HG03354 (cell line): ENCODE results near the gene NTRK1.
A peak's percentile ranks its signal among the peaks of the same experiment; 100 is the strongest.

Experiments
- ATAC-seq: cut with Tn5 transposase; IDR thresholded peaks from one replicate; pipeline ENCODE4 v1.9.1; 2021; ENCODE audit warnings: mild to moderate bottlenecking; ENCODE audit not compliant: unreplicated experiment, poor library complexity, severe bottlenecking

Gene NTRK1

DNA sequence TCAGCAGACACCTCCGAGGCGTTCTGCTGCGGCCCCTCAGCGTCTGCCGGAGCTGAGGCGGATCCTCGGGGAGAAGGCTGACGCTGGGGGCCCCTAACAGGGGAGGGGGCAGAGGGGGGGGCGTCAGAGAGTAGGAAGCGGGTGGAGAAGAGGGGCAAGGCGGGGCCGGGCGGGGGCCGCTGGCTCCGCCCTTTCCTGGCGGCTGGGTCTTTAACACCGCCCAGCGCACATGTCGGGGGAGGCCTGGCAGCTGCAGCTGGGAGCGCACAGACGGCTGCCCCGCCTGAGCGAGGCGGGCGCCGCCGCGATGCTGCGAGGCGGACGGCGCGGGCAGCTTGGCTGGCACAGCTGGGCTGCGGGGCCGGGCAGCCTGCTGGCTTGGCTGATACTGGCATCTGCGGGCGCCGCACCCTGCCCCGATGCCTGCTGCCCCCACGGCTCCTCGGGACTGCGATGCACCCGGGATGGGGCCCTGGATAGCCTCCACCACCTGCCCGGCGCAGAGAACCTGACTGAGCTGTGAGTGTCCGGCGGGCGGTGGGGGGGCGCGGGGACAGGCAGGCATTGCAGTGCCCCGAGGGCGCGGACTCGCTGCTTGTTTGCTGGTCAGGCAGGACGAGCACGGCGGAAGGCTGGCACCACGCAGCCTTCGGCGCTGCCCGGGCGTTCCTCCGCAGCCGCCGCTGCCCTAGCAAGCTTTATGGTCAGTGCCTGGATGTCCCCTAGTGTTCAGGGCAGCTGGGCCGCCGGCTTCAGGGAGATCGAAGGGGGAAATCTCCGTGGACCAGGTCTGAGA lies at the start of gene NTRK1:
NTRK1 (plus strand) TSS at position 238 of the 796 bp plus-strand sequence; CDS start at position 308, 70 bp downstream.
- ATAC-seq = no peak

DNA sequence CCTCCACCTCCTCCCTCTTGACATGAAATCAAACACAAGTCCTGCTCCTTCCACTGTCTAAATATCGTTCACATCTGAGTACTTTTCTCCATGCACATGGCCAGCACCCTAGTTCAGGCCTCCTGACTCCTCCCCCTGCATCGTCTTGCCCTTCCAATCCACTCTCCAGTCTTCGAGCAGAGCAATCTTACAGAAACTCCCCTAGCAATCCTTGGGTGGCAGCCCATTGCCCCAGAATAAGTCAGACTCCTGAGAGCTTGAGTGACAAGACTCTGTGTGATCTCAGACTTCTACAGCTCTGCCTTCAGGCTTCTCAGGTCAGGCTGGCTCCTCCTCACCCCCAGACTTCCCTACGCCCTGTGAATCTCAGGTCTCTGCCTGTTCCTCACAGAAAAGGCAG lies 49.5 kb upstream of the NTRK1 start:
- no peak for ATAC-seq

DNA sequence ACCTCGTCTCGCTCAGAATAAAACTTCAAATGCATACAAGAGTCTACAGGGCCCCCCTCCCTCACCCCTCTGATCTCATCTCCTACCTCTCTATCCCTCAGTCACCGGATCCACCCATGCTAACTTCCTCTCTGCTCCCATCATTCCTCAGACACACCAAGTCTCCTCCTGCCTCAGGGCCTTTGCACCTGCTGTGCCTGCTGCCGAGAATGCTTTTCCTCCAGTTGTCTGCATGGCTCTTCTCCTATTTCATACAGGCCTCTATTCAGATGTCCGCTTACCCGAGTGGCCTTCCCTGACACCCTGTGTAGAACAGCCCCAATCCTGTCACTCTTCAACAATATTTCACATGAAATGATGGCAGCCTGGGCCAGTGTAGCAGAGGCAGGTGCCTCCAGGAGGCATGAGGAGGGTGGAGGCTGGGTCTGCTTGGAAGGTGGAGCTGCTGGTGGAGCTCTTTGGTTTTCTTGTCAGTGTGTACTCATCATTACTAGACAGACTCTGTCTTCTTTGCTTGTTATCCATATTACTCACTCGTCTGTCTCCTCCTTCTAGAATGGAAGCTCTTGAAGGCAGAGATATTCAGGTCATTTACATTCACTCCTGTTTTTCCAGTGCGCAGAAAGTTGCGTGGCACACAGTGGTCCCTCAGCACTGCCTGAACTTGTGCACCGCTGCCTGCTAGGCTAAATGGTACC lies 48.2 kb upstream of the NTRK1 start:
- ATAC-seq = no peak

DNA sequence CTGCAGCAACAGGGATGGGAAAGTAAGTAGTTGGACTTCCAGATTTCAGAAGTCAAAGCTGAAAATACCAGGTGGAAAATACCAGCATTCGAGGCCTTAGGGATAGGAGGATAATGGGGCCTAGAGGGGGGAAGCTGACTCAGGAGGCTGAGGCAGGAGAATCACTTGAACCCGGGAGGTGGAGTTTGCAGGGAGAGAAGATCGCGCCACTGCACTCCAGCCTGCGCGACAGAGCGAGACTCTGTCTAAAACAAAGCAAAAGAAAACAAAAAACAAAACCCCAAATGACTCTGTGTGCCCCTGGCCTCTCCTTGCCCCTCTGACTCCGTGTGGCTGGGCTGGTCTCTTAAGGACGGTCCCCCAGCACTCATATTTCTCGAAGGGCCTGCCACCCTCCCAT lies 47.4 kb upstream of the NTRK1 start:
- no peak for ATAC-seq

DNA sequence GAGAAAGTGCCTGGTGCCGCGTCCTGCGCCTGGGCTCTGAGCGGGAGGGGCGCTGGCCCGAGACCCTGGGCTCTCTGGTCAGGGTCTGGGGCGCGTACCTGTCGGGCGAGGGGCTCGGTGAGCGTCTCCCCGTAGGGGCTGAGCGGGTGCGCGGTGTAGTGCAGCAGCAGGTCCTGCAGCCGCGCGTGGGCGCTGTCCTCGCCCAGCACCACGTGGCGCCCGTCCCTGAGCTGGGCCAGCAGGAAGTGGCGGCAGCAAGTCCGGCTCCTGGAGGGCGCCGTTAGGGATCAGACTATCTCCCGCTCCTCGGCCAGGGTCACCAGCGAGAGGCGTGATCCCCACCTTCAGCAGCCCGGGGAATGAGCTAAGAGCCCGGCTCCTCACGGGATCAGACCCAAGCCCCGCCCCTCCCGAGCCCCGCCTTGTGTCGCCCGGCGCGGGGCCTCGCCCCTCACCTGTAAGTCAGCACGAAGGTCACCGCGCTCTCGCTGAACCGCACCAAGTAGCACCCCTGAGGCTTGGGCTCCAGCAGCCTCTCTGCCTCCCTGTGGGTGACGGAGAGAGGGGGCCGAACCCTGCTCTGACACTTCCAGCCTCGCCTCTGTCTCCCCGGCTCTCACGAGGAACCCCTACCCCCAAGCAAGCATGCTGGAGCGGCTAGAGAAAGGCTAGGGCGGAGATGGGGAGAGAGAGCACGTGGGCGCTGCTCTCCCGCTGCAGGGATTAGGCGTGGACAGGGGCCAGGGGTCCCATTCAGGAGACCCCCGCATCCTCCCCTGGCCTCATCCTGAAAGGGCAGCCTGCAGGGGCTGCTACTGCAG lies 46.7 kb upstream of the NTRK1 start:
- ATAC-seq = peak; percentile 48

DNA sequence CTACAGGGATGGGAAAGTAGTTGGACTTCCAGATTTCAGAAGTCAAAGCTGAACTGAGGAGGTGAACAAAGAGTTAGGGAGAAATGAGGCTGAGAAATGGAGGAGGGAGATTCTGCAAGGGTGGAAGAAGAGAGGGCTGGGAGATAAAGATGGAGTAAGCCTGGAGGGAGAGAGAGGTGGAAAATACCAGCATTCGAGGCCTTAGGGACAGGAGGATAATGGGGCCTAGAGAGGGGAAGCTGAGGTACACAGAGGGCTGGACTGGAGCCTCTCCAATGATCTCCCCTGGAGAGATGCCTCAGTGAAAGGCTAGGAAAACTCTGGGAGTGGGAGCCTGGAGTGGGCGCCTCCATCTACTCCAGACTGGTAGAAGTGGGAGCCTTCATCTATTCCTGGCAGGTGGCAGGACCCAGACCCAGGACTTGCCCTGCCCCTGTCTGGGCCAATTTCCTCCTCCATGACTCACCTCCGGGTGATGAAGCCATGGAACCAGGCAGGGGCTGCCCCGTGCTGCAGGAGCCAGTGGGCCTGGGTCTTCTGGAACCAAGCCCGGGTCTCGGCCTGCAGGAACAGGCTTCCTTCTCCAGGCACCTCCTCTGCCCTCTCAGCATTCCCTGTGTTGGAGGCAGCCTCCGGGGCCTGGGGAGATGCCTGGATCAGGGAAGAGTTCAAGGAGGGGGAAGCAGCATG lies 45.9 kb upstream of the NTRK1 start:
- no peak for ATAC-seq

DNA sequence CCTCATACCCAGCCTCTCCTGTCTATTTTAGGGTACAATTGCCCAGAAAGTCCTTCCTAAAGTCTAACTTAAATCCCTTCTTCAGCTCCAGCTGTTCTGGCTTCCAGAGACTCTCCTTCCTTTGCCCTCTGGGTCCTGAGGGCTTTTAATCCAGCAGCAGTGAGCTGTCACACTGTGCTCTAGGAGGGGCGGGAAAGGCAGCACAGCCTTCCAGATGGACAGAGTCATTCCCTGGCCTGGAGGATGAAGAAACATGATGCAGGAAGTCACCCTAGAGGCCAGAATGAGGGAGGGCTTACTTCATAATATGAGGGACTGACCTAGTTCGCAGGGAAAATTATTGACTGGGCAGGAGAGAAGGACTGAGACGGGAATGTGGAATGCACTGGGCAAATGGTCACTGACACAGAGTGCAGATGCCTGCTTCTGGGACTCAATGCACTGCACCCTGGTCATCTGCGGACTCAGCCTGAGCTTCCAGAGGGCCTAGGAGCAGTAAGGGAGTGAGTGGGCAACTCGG lies 45.3 kb upstream of the NTRK1 start:
- ATAC-seq = no peak

DNA sequence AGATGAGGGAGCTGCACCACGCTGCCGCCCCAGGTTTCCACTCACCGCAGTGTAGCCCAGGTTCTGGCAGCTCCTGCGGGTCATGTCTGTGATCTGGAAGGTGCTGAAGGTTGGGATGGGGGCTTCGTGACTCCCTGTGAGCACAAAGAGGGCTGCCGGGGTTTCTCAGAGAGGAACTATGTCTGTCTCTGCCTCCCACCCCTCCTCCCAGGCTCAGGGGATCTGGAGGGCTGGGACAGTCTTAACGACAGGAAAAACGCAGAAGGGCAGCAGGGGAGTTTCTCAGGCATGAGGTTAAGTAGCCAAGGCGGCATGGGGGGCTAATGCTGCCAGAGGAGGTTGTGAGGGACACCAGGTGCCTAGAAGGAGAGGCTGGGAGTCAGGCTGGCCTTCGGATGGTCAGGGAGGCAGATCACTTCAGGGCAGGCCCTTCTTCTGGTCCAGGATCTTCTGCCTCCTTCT lies 44.7 kb upstream of the NTRK1 start:
- ATAC-seq = no peak

DNA sequence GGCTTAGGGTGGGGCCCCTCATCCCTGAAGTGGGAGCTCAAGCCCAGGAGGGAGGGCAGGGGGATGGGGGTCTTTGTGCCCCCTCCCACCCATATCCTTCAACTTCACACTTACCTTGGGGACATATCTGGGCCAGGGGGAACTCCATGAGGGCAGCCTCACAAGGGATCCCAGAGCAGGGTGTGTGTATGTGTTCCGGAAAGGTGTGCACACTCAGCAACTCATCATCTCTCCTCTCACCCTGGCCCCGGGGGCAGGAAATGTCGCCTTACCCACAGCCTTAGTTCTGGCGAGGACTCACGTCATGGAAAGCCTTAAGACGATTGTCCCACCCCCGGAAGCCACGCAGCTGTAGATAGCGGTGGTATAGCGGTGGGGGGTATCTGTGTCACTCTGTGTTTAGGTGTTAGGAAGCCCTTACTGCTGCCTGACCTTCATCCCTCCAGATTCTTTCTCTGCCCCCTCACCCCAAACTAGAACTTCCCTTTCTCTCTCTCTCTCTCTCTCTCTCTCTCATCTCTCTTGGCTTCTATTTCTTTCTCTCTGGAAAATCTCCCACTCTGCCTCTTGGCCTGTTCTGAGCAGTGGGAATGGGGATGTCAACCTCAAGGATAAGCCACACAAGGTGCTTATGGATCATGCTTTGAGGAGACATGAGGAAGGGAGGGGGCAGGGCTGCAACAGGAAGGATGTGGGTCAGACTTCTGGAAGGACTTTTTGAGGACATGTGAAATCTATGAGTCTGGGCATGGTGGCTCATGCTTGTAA lies 43.9 kb upstream of the NTRK1 start, which contains the start of gene SH2D2A:
SH2D2A (minus strand) TSS at position 288 of the 768 bp plus-strand sequence; CDS start at position 148, 140 bp downstream.
- peak; percentile 87 for ATAC-seq

DNA sequence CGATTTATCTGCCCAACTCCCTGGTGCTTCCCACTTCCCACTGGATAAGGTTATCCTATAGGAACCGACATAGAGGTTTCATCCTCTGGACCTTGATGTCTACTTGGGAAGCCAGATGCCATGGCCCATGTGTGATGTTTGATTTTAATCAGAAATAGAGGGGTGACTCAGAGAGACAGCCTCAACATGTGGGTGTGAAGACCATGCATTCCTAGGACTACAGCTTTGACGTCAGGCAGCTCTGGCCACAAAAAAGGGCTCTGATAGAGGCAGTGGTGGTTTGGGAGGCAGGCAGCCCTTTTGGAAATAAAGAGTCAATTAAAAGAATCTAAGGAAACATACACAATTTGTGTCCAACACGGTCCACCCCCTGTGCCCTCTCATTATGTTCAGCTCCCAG lies 38.9 kb upstream of the NTRK1 start:
- ATAC-seq = no peak

DNA sequence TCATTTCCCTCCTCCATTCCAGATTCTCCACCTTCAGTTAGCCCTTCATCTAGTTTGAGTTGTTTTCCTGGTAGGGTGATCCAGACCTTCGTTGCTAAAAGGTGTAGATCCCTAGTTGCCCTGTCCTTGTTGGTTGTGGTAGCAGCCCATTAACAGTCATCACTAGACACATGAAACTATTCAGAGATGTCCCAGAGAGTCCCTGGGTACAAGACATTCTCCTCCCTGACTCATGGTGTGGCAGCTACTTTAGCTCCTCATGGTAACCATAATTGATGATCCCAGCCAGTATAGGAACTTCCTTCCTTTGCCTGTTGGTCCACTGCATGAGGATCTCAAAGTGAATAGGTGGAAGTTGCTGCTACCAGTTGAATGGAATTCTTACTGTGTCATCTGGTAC lies 38.0 kb upstream of the NTRK1 start:
- no peak for ATAC-seq

DNA sequence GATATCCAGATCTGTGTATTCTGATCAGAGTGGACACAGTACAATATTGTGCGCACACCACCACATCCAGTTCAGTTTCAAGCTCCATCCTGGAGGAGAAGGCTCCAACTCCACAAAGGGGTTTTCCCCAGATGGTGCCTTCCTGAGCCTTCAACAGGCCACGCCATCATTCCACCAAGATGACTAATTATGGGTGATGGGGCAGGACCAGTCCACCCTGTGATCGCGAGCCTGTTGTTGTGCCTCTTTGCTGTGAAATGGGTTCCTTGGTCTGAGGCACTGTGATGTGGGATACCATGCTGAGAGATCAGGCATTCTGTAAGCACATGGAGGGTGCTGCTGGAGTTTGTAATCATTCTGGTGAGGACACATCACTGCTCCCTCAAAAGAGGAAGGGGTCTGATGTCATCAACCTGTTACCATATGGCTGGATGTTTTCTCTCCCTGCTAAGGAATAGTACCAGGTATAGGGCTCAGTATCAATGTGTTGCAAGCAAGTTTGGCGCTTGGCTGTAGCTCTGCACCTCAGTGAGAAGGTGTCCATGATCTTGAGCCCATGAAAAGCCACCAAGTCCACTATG lies 37.4 kb upstream of the NTRK1 start:
- no peak for ATAC-seq

DNA sequence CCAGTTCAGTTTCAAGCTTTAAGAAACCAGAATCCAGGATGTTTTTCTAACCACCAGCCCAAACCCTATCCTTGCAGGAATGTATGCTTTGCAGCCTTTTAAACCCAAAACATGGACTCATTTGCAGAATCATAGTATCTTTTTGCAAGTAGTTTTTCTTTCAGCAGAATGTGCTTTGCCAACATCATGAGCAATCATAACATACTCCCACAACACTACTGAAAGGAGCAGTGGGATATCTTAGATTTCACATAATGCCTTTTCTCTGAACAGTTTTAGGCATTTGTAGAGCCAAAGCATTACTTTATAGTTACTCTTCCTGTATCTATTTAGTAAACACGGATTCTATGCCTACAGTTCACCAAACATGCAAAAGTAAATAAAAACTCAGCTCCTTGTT lies 34.0 kb upstream of the NTRK1 start:
- no peak for ATAC-seq

DNA sequence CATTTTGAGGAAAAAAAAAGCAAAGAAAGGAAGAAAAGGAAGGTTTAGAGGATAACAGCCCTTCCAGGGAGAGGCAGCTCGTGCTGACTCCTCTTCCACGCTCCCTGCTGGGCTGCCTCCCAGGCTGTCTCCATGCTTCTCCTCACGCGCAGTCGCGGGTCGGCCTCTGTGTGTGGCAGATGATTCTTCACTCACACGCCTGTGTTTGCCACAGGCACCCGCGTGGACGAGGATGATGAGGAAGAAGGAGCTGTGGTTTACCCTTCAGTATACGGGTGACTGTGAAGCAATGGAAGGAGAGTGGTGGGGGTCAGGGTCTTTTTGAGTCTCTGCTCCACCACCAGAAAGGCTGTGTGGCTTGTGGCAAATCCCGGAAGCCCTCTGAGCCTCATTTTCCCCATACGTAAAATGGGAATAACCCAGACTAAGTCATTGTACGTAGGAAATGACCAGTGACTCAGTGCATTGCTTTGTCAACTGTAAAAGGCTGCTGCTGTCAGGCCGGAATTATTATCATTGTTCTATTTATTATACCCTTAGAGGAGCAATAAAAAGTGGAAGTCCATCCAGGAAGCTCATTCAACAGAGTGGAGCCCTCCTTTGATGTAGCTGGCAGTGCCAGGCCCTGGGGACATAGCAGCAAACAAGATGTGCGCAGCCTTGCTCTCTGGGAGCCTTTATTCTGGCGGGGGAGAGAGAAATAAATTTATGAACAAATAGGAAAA lies 32.1 kb upstream of the NTRK1 start:
- no peak for ATAC-seq

DNA sequence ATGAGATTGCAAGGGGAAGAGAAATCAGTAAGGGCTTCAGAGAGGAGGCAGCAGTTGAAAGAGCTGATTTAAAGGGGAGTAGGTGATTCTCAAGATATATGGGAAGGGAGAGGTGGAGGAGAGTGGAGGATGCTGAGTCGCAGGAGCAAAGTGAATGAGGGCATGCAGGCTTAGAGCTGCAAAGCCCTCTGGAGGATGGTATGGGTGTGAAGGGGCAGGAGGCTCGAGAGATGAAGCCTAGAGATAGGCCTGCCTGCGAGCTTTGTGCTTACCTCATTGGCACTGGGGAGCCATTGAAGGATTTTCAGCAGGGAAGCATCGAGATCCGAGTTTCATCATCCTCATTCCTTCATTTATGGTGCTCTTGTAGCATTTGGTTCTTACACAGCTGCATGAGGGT lies 28.2 kb upstream of the NTRK1 start:
- ATAC-seq = no peak

DNA sequence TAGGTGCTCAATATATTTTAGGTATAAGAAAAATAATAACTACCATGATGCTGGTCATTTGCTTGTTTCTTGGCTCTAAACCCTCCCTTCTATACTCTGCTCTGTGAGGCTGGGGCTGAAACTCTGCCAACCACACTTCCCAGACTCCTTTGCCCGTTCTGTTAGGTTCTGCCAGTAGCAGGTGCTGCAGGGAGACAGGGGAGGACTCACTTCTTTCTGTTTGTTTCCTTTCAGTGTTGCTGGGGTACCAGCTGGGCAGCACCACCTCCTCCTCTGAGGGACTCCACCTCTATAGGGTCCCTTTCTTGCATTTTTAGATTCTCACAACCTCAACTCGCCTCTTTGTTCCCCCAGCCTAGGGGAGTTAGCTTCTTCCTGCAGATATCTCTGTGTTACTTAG lies 27.1 kb upstream of the NTRK1 start:
- ATAC-seq = no peak

DNA sequence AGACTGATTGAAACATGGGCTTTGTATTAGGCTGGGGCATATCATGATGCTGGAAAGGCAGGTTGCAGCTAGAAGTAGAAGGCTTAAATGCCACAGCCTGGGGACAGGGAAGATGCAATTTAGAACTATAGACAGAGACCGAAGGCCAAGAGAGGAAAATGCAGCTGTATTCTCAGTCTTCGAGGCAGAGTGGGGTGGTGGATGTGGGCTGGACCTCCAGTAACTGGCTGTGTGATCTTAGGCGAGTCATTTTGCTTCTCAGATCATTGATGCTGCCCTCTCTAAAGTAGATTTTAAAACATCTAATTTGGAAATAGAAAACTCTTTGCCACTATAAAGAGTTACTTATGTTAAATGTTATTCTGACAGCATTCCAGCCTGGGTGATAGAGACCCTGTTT lies 26.3 kb upstream of the NTRK1 start:
- ATAC-seq = no peak
